Loucy (cell line): ENCODE measurements around the gene KCNH1.

Experiments used
- H2AFZ ChIP-seq: fragments of 200-600 bp; sonication (generic); 2 replicates; pipeline ENCODE4 v1.6.0; 2016; ENCODE audit warnings: antibody characterized with exemption, mild to moderate bottlenecking, low read length, moderate library complexity
- H3F3A ChIP-seq: fragments of 200-600 bp; 2 replicates; pipeline ENCODE4 v1.6.0; 2016; ENCODE audit warnings: antibody characterized with exemption, low read depth, mild to moderate bottlenecking
- H3K27me3 ChIP-seq: fragments of 200-600 bp; sonication (generic); 2 replicates; pipeline ENCODE4 v1.6.1; 2014; ENCODE audit warnings: low read length, mild to moderate bottlenecking; ENCODE audit not compliant: insufficient read depth, poor library complexity, severe bottlenecking
- H3K36me3 ChIP-seq: fragments of 200-600 bp; sonication (generic); 2 replicates; pipeline ENCODE4 v1.6.1; 2016; ENCODE audit warnings: low read length; ENCODE audit not compliant: insufficient read depth
- H3K4me1 ChIP-seq: fragments of 200-600 bp; sonication (generic); 2 replicates; pipeline ENCODE4 v1.5.1; 2014; ENCODE audit warnings: low read length, mild to moderate bottlenecking; ENCODE audit not compliant: insufficient read depth, poor library complexity, severe bottlenecking
- H3K4me2 ChIP-seq: fragments of 200-600 bp; sonication (generic); 2 replicates; pipeline ENCODE4 v1.6.0; 2014; ENCODE audit warnings: antibody characterized with exemption, low read length, low read depth, mild to moderate bottlenecking; ENCODE audit not compliant: poor library complexity, severe bottlenecking
- H3K4me3 ChIP-seq: fragments of 200-600 bp; sonication (generic); 2 replicates; pipeline ENCODE4 v1.5.1; 2014; ENCODE audit warnings: low read length, mild to moderate bottlenecking, mixed read lengths; ENCODE audit not compliant: poor library complexity, severe bottlenecking
- H3K79me2 ChIP-seq: fragments of 200-600 bp; sonication (generic); 2 replicates; pipeline ENCODE4 v1.6.1; 2014; ENCODE audit warnings: low read length; ENCODE audit not compliant: insufficient read depth
- H3K9ac ChIP-seq: fragments of 200-600 bp; sonication (generic); 2 replicates; pipeline ENCODE4 v1.6.0; 2014; ENCODE audit warnings: mild to moderate bottlenecking, low read depth, low read length, moderate library complexity; ENCODE audit not compliant: poor library complexity, severe bottlenecking
- H3K9me2 ChIP-seq: fragments of 200-600 bp; sonication (generic); replicated peaks from 2 replicates; pipeline ENCODE4 v1.6.1; 2016; ENCODE audit warnings: low read depth, low read length, mixed read lengths
- H3K9me3 ChIP-seq: fragments of 200-600 bp; sonication (generic); 2 replicates; pipeline ENCODE4 v1.6.1; 2014; ENCODE audit warnings: mild to moderate bottlenecking, antibody characterized with exemption, low read length, low read depth; ENCODE audit not compliant: insufficient read depth
- H4K20me1 ChIP-seq: fragments of 200-600 bp; sonication (generic); 2 replicates; pipeline ENCODE4 v1.6.0; 2014; ENCODE audit warnings: antibody characterized with exemption, low read length, mild to moderate bottlenecking; ENCODE audit not compliant: insufficient read depth, poor library complexity, severe bottlenecking
- EZH2phosphoT487 ChIP-seq: fragments of 200-600 bp; IDR thresholded peaks from 2 replicates; pipeline ENCODE4 v1.6.1; 2018; ENCODE audit warnings: antibody characterized with exemption, mild to moderate bottlenecking, moderate library complexity, borderline replicate concordance
- TF ChIP-seq, protein P1 (sequence below): fragments of 200-600 bp; sonication (generic); conservative IDR thresholded peaks from 2 replicates; pipeline ENCODE4 v1.5.1; 2014; ENCODE audit warnings: mild to moderate bottlenecking, antibody characterized with exemption, low read length

KCNH1 gene

DNA sequence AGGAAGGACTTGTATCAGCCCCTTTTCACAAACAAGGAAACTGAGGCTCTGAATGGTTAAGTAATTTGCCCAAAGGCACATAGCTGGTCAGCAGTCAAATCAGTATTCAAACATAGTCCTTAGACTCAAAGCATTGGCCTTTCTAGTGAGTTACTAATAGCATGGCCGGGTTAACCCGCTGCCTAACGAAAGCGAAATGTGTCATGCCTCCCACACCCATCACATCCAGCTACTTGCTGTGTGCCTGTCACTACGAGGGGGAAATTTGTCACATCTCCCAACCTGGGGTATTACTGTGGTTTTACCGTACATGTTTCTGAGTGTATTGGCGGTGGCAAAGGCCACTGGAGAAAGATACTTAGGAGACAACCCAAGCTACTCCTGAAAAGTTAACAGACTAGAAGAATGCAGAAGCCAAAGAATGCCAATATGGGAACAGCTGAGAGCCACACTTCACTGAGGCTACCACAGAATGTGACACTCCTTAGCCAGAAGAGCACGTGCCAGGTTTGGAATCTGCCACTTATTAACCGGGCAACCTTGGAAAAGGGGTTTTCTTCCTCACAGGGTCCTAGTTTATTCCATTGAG lies 363.5 kb downstream of the KCNH1 start:
- no peaks in the 10 kb centered on the region for H3F3A ChIP-seq
- no peaks in the 10 kb centered on the region for H3K79me2 ChIP-seq
- H3K36me3 ChIP-seq: no peaks in the 10 kb centered on the region
- no peaks in the 10 kb centered on the region for H3K9me3 ChIP-seq
- no peaks in the 10 kb centered on the region for H3K27me3 ChIP-seq
- peaks cover 32% of the 10 kb centered on the region for H3K4me1 ChIP-seq
- H3K9ac ChIP-seq: no peak overlapping the region
- no peak overlapping the region for H2AFZ ChIP-seq
- no peaks in the 10 kb centered on the region for H4K20me1 ChIP-seq
- no peak overlapping the region for H3K4me2 ChIP-seq
- TF ChIP-seq, protein P1, sequence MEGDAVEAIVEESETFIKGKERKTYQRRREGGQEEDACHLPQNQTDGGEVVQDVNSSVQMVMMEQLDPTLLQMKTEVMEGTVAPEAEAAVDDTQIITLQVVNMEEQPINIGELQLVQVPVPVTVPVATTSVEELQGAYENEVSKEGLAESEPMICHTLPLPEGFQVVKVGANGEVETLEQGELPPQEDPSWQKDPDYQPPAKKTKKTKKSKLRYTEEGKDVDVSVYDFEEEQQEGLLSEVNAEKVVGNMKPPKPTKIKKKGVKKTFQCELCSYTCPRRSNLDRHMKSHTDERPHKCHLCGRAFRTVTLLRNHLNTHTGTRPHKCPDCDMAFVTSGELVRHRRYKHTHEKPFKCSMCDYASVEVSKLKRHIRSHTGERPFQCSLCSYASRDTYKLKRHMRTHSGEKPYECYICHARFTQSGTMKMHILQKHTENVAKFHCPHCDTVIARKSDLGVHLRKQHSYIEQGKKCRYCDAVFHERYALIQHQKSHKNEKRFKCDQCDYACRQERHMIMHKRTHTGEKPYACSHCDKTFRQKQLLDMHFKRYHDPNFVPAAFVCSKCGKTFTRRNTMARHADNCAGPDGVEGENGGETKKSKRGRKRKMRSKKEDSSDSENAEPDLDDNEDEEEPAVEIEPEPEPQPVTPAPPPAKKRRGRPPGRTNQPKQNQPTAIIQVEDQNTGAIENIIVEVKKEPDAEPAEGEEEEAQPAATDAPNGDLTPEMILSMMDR: no peak
- no peak for TF ChIP-seq EZH2phosphoT487
- H3K9me2 ChIP-seq: no peaks in the 10 kb centered on the region
- H3K4me3 ChIP-seq: no peak overlapping the region

DNA sequence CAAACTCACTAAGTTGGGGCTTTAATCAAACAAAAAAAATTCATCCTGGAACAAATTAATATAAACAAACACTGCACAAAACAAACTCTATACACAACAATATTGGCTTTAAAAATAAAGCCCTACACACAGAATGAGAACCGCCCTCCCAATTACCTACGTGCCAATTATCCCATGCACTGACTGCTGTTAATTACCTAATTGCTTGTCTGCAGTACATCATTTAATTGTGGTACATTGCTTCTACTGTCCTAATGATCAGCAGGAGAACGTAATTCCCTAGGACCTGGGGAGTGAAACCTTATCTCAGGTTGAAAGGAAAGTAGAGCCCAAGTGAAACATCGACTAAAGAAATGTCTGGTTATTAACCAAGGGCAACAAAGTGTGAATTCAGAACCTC lies 364.5 kb downstream of the KCNH1 start:
- Histone ChIP-seq H3K9me2 (no peaks in the 10 kb centered on the region), H3F3A (no peaks in the 10 kb centered on the region), H3K4me1 (peaks cover 32% of the 10 kb centered on the region), H4K20me1 (no peaks in the 10 kb centered on the region), H3K36me3 (no peaks in the 10 kb centered on the region), H3K9ac (no peak overlapping the region), H3K4me3 (no peak overlapping the region), H3K4me2 (no peak overlapping the region), H3K79me2 (no peaks in the 10 kb centered on the region), H3K27me3 (no peaks in the 10 kb centered on the region), H2AFZ (no peak overlapping the region), H3K9me3 (no peaks in the 10 kb centered on the region)
- TF ChIP-seq EZH2phosphoT487: no peak
- TF ChIP-seq, protein P1: no peak

DNA sequence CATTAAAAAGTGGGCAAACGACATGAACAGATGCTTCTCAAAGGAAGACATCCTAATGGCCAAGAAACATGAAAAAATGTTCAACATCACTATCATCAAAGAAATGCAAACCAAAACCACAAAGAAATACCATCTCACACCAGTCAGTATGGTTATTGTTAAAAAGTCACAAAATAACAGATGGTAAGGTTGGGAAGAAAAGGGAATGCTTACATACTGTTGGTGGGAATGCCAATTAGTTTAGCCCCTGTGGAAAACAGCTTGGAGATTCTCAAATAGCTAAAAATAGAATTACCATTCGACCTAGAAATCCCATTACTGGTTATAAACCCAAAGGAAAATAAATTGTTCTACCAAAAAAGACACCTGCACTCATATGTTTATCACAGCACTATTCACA lies 369.4 kb downstream of the KCNH1 start:
- Histone ChIP-seq H3K4me3 (no peak overlapping the region), H3K36me3 (no peaks in the 10 kb centered on the region), H3K4me1 (no peaks in the 10 kb centered on the region), H3K27me3 (no peaks in the 10 kb centered on the region), H3K4me2 (no peak overlapping the region), H2AFZ (no peak overlapping the region), H3K9ac (no peak overlapping the region), H4K20me1 (no peaks in the 10 kb centered on the region), H3F3A (no peaks in the 10 kb centered on the region), H3K9me2 (no peaks in the 10 kb centered on the region), H3K79me2 (no peaks in the 10 kb centered on the region), H3K9me3 (no peaks in the 10 kb centered on the region)
- TF ChIP-seq, protein P1: no peak
- TF ChIP-seq EZH2phosphoT487: no peak
